GOT3 (cell line): ENCODE data around the gene DNMT3L.
"Not testable (repeated sequence)": the region's sequence is repeated elsewhere in the genome, so short reads cannot be mapped to it uniquely, and the experiment has no call there.

Source experiments
- DNase-seq: peaks from one replicate; lab custom pipeline; 2025; ENCODE audit warnings: mixed read lengths; lab: John Stamatoyannopoulos, UW

The DNMT3L gene

GRCh38 chr21:44197156-44197516 is 64.6 kb downstream of the DNMT3L start:
- DNase-seq, result not testable (repeated sequence)
